HG03558 (cell line): ENCODE results near the gene TNFRSF8.
"Not testable (repeated sequence)": the region's sequence is repeated elsewhere in the genome, so short reads cannot be mapped to it uniquely, and the experiment has no call there.

Experiments
- ATAC-seq: cut with Tn5 transposase; IDR thresholded peaks from one replicate; pipeline ENCODE4 v1.9.1; 2021; ENCODE audit warnings: moderate number of reproducible peaks; ENCODE audit not compliant: unreplicated experiment; ENCODE audit errors: extremely low read depth

TNFRSF8 gene

DNA sequence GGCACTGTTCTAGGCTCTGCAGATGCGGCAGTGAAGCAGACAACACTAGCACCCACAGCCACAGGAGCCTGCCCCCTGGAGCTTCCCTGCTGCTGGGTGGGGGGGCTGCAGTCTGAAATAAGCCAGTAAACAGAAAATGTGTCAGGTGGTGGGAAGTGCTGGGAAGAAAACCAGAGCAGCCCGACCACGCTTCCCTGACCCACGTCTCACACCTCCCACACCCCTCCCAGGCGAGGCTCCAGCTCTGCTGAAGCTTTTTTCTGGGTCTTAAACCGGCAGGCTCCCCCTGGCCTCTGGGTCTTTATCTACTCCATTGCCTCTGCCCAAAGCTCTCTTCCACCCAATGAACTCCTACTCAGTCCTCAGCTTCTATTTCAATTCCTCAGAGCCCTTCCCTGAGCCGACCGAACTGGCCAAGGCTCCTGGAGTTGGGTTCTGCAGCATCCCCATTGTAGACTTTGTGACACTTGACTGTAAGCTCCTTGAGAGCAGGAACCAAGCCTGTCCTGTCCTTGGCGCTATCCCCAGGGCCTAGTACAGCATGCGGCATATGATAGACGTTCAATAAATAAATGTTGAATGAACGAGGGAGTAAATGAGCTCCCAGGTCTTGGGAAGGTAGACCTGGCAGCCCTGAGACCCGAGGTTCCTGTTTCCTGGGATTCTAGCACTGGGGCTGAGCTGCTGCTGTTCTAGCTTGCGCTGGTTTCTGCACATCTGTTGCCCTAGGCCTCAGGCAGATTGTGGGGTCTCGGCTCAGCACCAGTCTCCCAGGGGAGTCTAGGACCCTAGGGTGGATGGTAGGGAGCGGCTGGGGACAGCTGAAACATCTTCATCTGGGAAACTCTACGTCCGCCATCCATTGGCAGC, 25.4 kb upstream of the TNFRSF8 start:
- no peak for ATAC-seq

- no peak for ATAC-seq
These were observed 24.5 kb upstream of the TNFRSF8 start for GRCh38 chr1:12038356-12039163.

- no peak for ATAC-seq
These were observed 24.0 kb upstream of the TNFRSF8 start for GRCh38 chr1:12039164-12039525.

GRCh38 chr1:12039824-12040456, 23.2 kb upstream of the TNFRSF8 start:
- not testable (repeated sequence) for ATAC-seq

DNA sequence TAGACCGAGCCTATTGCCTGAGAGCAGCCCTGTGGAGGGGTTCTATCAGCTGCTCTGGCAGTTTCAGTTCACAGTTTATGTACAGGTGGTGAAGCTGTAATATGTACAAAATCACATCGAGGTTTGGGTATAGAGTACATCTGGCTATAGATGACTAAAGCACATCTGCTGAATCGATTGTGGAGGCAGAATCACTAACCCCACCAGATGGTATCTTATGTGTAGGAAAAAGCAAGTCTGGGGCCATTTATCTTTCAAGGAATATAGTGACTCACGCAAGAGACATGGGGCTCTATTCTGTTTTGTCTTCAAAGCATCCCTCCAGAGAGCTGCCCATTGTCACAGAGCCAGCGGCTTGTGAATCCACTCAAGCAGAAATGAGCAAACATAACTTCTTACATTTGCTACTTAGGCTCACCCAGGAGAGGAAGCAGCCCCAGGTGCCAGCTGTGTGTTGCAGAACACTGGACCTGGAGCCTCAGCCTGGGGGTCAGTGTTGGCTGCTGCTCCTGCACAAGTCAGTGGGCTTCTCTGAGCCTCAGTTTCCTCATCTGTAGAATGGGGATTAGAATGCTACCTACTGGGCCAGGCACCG, 22.5 kb upstream of the TNFRSF8 start:
- ATAC-seq, result peak; percentile 64

GRCh38 chr1:12044187-12044877, 18.8 kb upstream of the TNFRSF8 start:
- not testable (repeated sequence) for ATAC-seq

DNA sequence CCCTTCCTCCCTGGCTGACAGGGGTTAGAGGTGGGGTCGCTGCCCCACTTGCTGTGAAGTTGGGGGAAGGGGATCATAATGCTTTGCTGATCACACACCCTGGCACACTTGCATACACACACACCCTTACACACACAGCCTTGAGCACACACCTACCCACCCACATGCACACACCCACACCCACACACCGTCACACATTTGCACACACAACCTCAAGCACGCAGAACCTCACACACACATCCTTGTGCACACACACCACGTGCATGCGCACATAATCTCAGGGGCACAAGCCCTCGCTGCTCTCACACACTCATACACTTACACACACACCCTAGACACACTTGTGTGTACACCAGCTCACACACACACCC, 16.4 kb upstream of the TNFRSF8 start:
- ATAC-seq, result no peak

- no peak for ATAC-seq
These were observed 15.8 kb upstream of the TNFRSF8 start for GRCh38 chr1:12047120-12047876.

GRCh38 chr1:12048372-12048771, 14.7 kb upstream of the TNFRSF8 start:
- no peak for ATAC-seq

GRCh38 chr1:12049616-12050015, 13.5 kb upstream of the TNFRSF8 start:
- no peak for ATAC-seq

GRCh38 chr1:12051361-12051760, 11.7 kb upstream of the TNFRSF8 start:
- ATAC-seq, result no peak

DNA sequence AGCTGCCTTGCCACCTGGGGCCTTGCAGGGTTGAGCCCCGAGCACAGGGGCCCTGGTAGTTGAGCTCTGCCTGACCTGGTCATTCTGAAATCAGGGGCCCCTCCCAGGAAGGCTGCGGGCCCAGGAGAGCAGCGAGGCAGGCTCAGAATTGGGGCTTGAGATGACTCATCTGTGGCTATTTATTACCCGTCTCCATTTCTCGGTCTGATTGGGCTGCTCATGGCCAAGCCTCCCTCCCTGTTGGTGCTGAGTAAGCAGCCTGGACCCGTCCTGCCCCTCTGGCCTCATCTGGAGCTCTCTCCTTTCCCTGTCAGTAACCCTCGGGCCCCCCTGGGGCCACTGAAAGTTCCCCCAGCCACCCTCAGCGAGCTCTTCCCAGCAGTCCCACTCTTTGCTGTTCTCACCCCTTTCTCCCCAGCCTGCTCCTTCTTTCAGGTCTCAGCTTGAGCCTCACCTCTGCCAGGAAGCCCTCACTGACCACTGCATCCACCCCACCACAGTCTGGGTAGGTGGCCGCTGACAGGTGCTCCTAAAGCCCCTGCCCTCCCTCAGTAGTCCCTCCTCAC, 11.0 kb upstream of the TNFRSF8 start:
- peak; percentile 32 for ATAC-seq

DNA sequence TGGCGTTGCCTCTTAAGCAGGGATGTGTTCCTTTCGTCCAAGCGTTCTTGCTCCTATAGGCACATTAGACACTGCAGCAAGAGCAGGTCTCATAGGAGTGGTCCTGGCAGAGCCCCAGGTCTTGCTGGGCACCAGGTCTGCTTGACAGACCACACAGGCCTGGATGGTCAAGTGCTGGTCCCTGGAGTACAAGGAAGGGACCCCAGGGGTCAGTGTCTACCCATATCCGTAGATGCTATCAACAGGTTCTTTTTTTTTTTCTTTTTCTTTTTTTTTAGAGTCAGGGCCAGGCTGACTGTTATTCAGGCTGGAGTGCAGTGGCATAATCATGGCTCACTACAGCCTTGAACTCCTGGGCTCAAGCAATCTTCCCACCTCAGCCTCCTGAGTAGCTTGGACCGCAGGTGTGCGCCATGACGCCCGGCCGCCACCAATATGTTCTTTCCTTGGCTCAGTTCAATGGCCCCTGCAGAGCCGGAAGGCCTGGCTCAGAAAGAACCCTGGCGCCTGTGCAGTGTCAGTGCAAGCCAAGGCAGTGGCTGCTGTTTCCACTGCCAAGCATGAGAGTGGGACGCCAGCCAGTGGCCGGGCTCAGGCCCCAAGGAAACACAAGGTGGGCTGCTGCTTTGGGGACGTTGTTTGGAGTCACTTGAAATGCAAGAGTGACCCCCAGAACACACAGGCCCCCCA, 10.0 kb upstream of the TNFRSF8 start:
- no peak for ATAC-seq

GRCh38 chr1:12053752-12054548, 9.2 kb upstream of the TNFRSF8 start:
- ATAC-seq, result no peak

GRCh38 chr1:12055259-12055658, 7.8 kb upstream of the TNFRSF8 start:
- ATAC-seq, result no peak

DNA sequence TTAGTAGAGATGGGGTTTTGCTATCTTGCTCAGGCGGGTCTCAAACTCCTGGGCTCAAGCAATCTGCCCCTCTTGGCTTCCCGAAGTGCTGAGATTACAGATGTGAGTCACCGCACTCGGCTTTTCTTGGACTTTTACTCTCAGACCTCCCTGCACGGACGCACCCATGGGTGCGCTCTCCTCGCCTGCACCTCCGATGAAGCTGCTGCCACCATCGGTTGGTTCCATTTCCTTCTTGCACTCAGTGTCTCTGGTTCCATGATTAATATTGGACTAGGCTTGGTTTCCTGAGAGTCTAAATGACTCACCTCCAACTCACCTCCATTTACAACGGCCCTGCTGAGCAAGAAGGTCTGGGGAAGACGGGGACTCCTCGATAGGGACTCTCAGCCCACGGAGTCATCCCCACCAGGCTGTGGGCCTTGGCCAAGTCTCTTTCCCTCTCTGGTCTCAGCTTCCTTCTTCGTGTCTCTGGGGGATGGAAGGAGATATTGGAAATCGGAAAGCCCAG, 6.7 kb upstream of the TNFRSF8 start:
- no peak for ATAC-seq

GRCh38 chr1:12057382-12057781, 5.7 kb upstream of the TNFRSF8 start:
- ATAC-seq, result no peak
